Kidney epithelial cell (primary cell): ENCODE measurements around the gene SLC23A2. TPM values are rescaled to one million over a fixed set of nuclear protein-coding genes. Genes with fewer than 3 reads are reported as not detected.

ENCODE experiments used
- DNase-seq: peaks from one replicate; pipeline ENCODE4 v3.0.0-alpha.2; 2010; ENCODE audit warnings: low read depth
- H3K27me3 ChIP-seq: 2 replicates; pipeline ENCODE4 v1.6.0; 2011; ENCODE audit warnings: low read length; ENCODE audit not compliant: control insufficient read depth, insufficient read depth
- H3K36me3 ChIP-seq: 2 replicates; pipeline ENCODE4 v1.5.1; 2011; ENCODE audit warnings: low read length; ENCODE audit not compliant: control insufficient read depth, insufficient read depth
- H3K4me3 ChIP-seq: 2 replicates; pipeline ENCODE4 v1.5.1; 2011; ENCODE audit warnings: low read depth, mild to moderate bottlenecking, control low read depth, low read length
- total RNA-seq: library from RNA; depleted of rRNA; stranded (reverse); fragments of >200 nt; gene quantifications from 2 replicates; pipeline ENCODE4 v1.2.3, GENCODE V29; 2015
- TF ChIP-seq, protein P1 (sequence below): IDR thresholded peaks from 2 replicates; pipeline ENCODE4 v1.5.1; 2011; ENCODE audit warnings: mild to moderate bottlenecking, moderate library complexity, low read length, control low read depth, inconsistent platforms; ENCODE audit not compliant: insufficient read depth, poor library complexity, severe bottlenecking

Gene SLC23A2
- total RNA-seq, 1 donor from 2014 or later, result 21.4 TPM

DNA sequence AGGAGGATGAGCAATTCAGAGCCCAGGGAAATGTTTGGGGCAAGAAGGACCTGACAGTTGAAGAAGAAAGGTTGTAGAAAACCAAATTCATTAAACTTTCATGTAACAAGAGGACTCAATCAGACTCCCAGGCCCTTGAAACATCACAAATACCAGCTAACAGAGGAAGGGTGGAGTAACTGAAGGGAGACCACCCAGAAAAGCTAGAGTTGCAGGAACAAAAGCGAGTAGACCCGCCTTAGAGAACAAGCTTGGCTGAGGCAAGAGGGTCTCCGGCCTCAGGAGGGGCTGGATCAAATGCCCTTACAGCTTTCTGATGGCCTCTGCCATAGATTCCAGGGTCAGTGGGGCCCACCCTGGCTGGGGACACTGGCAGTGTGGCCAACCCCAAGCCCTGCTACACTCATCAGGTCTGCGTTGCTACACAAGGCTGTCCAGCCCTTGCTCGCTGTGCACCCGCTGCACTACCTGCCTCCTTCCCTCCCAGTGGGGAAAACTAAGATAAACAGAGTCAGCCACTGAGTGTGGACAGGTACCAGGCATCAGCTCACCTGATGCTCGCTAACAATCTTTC, 110.0 kb downstream of the SLC23A2 start:
- DNase-seq, result no peak
- Histone ChIP-seq H3K4me3 (no peak overlapping the region), H3K27me3 (no peaks in the 10 kb centered on the region), H3K36me3 (no peaks in the 10 kb centered on the region)
- TF ChIP-seq, protein P1, sequence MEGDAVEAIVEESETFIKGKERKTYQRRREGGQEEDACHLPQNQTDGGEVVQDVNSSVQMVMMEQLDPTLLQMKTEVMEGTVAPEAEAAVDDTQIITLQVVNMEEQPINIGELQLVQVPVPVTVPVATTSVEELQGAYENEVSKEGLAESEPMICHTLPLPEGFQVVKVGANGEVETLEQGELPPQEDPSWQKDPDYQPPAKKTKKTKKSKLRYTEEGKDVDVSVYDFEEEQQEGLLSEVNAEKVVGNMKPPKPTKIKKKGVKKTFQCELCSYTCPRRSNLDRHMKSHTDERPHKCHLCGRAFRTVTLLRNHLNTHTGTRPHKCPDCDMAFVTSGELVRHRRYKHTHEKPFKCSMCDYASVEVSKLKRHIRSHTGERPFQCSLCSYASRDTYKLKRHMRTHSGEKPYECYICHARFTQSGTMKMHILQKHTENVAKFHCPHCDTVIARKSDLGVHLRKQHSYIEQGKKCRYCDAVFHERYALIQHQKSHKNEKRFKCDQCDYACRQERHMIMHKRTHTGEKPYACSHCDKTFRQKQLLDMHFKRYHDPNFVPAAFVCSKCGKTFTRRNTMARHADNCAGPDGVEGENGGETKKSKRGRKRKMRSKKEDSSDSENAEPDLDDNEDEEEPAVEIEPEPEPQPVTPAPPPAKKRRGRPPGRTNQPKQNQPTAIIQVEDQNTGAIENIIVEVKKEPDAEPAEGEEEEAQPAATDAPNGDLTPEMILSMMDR, result no peak

DNA sequence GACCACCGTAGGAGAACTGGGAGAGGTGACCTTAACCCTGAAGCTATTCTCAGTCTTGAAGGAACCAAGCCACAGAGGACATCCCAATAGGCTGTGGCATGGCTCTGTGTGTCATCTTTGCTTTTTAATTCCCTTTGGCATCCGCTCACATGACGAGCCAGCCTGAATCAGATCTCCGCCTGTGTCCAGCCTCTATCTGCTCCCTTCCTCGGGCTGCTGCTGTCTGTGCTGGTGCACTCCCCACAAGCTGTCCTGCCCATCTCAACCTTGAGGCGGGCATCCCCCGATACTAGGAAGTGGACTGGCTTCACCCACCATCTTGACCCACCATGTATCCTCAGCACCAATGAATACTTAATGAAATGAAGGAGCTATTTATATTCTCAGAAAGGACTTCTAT, 111.9 kb downstream of the SLC23A2 start:
- Histone ChIP-seq H3K36me3 (no peaks in the 10 kb centered on the region), H3K4me3 (no peak overlapping the region), H3K27me3 (no peaks in the 10 kb centered on the region)
- TF ChIP-seq, protein P1, result no peak
- no peak for DNase-seq

DNA sequence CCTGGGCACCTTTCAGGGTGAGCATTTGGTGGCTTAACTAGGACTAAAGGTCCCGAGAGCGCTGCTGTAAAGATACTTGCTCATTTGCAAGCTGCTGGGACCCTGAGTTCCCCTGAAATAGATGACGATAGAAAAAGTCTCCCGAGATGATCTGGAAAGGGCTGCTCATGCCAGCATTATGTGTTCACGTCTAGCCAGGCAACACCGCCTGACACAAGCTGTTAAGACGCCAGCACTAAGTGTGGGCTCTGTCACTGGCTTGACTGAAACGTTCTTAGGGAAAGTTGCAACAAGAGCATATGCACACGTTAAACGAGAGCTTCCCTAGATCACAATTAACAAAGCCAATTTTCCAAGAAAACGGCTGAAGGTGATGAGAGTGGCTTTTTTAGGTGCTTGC, 113.7 kb downstream of the SLC23A2 start:
- no peak overlapping the region for H3K4me3 ChIP-seq
- no peak for DNase-seq
- no peaks in the 10 kb centered on the region for H3K27me3 ChIP-seq
- no peaks in the 10 kb centered on the region for H3K36me3 ChIP-seq
- TF ChIP-seq, protein P1, result no peak

DNA sequence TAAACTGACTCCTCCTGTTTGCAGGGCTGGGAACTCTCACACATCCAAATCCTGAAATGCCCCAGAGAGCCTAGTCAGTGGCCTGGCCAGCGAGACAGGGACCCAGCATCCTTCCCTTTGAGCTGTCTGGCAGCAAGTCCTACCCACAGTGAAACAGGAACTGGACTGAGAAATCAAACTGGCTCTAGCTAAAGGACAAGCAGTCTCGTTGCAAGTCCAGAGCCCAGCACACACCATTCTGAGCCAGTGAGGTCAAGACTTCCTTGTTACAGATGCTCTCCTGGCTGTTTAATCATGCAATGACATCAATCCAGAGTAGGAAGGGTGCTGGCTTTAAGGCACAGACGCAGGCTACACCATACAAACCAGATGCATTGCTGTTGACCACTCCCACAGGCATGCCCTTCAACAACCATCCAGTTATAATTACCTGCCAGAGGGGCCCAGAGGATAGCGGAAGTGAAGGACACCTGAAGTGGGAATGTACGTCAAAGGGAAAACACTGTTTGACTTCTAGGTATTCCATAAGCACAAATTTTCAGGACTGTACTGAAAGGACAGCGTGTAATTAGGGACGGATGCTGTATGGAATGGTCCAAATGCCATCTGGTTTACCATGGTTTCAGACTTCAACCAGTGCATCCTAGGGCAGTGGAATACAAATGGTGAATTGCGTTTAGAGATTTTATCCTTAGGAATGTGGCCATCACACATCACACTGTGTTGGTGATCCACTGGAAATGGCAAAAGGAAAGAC, 114.4 kb downstream of the SLC23A2 start:
- no peak for DNase-seq
- Histone ChIP-seq H3K27me3 (no peaks in the 10 kb centered on the region), H3K36me3 (no peaks in the 10 kb centered on the region), H3K4me3 (no peak overlapping the region)
- TF ChIP-seq, protein P1, result no peak

DNA sequence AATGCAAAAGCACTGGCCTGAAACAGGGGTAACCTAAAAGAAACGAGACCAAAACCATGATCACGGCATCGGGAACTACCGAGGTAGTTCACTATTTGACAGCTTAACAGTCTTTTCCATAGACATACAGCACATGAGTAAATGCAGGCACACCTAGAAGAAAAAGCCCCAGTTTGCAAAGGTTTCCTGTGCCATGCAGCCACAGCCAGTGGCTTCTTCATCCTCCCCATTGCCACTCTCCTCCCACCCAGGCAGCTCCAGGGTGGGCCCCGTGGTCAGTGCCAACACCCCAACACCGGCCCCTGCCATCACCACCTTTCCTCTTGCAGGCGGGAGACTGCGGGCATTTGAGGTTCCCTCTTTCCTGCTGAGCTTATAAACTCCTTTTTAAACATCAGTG, 115.4 kb downstream of the SLC23A2 start:
- TF ChIP-seq, protein P1, result no peak
- no peaks in the 10 kb centered on the region for H3K36me3 ChIP-seq

DNA sequence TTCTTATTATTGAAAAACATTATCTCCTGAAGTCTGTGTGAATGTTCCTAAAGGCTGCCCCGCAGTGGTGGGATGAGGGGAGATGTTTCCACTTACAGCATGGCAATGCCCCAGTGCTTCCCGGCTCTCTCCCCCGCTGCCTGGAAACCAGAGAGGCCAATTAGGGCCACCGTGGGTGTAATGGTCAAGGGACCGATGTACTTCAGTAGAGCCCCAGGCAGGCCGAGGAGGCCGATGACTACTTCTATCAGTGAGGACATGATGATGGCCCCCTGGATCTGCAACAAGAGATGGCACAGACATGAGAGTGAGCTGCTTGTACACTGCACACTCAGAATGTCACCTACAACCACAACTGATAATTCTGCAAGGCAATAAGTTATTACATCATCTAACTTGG, 117.8 kb downstream of the SLC23A2 start:
- H3K36me3 ChIP-seq, result no peaks in the 10 kb centered on the region
- TF ChIP-seq, protein P1, result no peak
- no peak overlapping the region for H3K4me3 ChIP-seq
- H3K27me3 ChIP-seq, result no peaks in the 10 kb centered on the region
- no peak for DNase-seq

More for the DNA sequence above, 115.4 kb downstream of the SLC23A2 start:
- DNase-seq, result no peak
- Histone ChIP-seq H3K27me3 (no peaks in the 10 kb centered on the region), H3K4me3 (no peak overlapping the region)
